Adrenal gland (tissue), 12 donors: ENCODE results near the gene SORBS1. TPM values are rescaled to one million over a fixed set of nuclear protein-coding genes. Genes with fewer than 3 reads are reported as not detected.

ENCODE experiments used
- DNase-seq, 7 donors: peaks; one replicate each; pipeline ENCODE4 v3.0.0-alpha.2; 2019 to 2020
- H3K27ac ChIP-seq, 5 donors: fragments of 200-600 bp; sonication (generic) in 4 of 5; 1 replicate in 3 of 5; 2 replicates in 2 of 5; pipeline versions ENCODE4 v1.5.1 to v1.8.0; 2016 to 2020; ENCODE audit warnings: mild to moderate bottlenecking in 1 of 5
- H3K27me3 ChIP-seq: fragments of 200-600 bp; 2 replicates; pipeline ENCODE4 v1.8.0; 2021
- H3K36me3 ChIP-seq, 2 donors: fragments of 200-600 bp; replicated peaks in 1 of 2; 1 replicate in 1 of 2; 2 replicates in 1 of 2; pipeline versions ENCODE4 v1.5.1 to v1.8.0; 2018 to 2022
- H3K4me1 ChIP-seq, 2 donors: fragments of 200-600 bp; replicated peaks in 1 of 2; 1 replicate in 1 of 2; 2 replicates in 1 of 2; pipeline versions ENCODE4 v1.5.1 to v1.8.0; 2018 to 2021
- H3K4me3 ChIP-seq, 4 donors: fragments of 200-600 bp; sonication (generic) in 3 of 4; one replicate each; pipeline ENCODE4 v1.5.1; 2016 to 2018
- H3K9me3 ChIP-seq, 3 donors: fragments of 200-600 bp; sonication (generic) in 1 of 3; replicated peaks in 1 of 3; 1 replicate in 2 of 3; 2 replicates in 1 of 3; pipeline versions ENCODE4 v1.5.1 to v1.8.0; 2016 to 2021
- CTCF ChIP-seq, 6 experiments: fragments of 450-650 bp in 4 of 6; fragments of 200-600 bp in 2 of 6; sonication (generic) in 1 of 6; IDR thresholded peaks; 1 replicate in 5 of 6; 2 replicates in 1 of 6; pipeline versions ENCODE4 v1.5.1 to v1.8.0; 2016 to 2021; ENCODE audit warnings: antibody characterized with exemption in 6 of 6, mild to moderate bottlenecking in 2 of 6, moderate library complexity in 1 of 6
- POLR2A ChIP-seq, 2 donors: fragments of 450-650 bp; IDR thresholded peaks; one replicate each; pipeline ENCODE4 v1.6.1; 2017; ENCODE audit warnings: antibody characterized with exemption in 2 of 2, mild to moderate bottlenecking in 2 of 2, moderate library complexity in 1 of 2
- WGBS, 4 donors: extraction: QIAGEN DNeasy Blood & Tissue Kit in 2 of 4; methylation state at CpG; one replicate each; pipeline versions ENCODE4 v1.1.5 to v1.1.7; 2013 to 2017; 5-methylcytosine and 5-hydroxymethylcytosine counted together
- intact Hi-C, 2 donors: fragments of 100-400 bp; cut with DNase I; formaldehyde crosslinking; loops; one replicate each; pipeline versions ENCODE4 v1.14.1 to v1.15.0; 2022 to 2023
- polyA plus RNA-seq, 3 donors: library from polyadenylated mRNA; stranded (reverse); fragments of 200-250 nt in 2 of 3; fragments of 350-450 nt in 1 of 3; fragmentation: Illumina TruSeq in 1 of 3; extraction: RNeasy Lipid Tissue Mini Kit (QIAGEN cat#74804) in 1 of 3; gene quantifications; one replicate each; pipeline ENCODE4 v1.2.3, GENCODE V29; 2013 to 2014
- total RNA-seq, 9 donors: library from RNA; depleted of rRNA in 4 of 9; stranded (reverse); fragments of >200 nt in 4 of 9; fragments of 120-200 nt in 1 of 9; fragmentation: NEBNext Ultra II Directional in 1 of 9; extraction: Animal tissue kit (Norgen Biotek cat#: 25700) in 1 of 9; gene quantifications; one replicate each; pipeline versions ENCODE4 v1.1.0 to v1.2.4, GENCODE V29; 2013 to 2023
- donor health status: healthy with polysubstance abuse.
- donor health status: Bipolar disorder and iron deficiency.
- donor health status: DM: yes; HTN: yes; CAD: no.
- donor health status: DM: no; HTN: no; CAD: no.
- donor health status: DM: no; HTN: no; CAD: no.
- donor health status: DM: yes; HTN: yes; CAD: no.

The SORBS1 gene
- total and polyA plus RNA-seq, 12 donors, result 9.5 to 43.4 (median 19.0) TPM

- Histone ChIP-seq H3K4me1 (no peaks in the 10 kb centered on the region), H3K9me3 (no peaks in the 10 kb centered on the region), H3K27ac (no peak overlapping the region), H3K36me3 (no peaks in the 10 kb centered on the region), H3K4me3 (no peak overlapping the region), H3K27me3 (no peaks in the 10 kb centered on the region)
- no peak for TF ChIP-seq CTCF (IDR thresholded peaks at IDR 0.05)
- TF ChIP-seq POLR2A (IDR thresholded peaks at IDR 0.05), result no peak
- no peak for DNase-seq
- WGBS, 4 donors, result 86 to 96% (median 89%) methylated on average over 2 of the region's 2 CpGs
- intact Hi-C loops, result loop anchor here in 1 of 2 donors (10.0 kb wide), 1 partner anchor 64 kb away; no protein-coding TSS in a partner anchor
Measured at GRCh38 chr10:95438781-95439180, 122.4 kb downstream of the SORBS1 start.

GRCh38 chr10:95437669-95438068 lies 123.5 kb downstream of the SORBS1 start:
- Histone ChIP-seq H3K9me3 (no peaks in the 10 kb centered on the region), H3K36me3 (no peaks in the 10 kb centered on the region), H3K4me1 (no peaks in the 10 kb centered on the region), H3K27me3 (no peaks in the 10 kb centered on the region), H3K27ac (no peak overlapping the region), H3K4me3 (no peak overlapping the region)
- TF ChIP-seq POLR2A (IDR thresholded peaks at IDR 0.05), result no peak
- TF ChIP-seq CTCF (IDR thresholded peaks at IDR 0.05), result no peak
- 77 to 95% (median 83%) methylated on average over 4 to 7 of the region's 7 CpGs for WGBS, 4 donors
- no peak for DNase-seq
- intact Hi-C loops, result loop anchor here in 1 of 2 donors (10.0 kb wide), 1 partner anchor 63 kb away; no protein-coding TSS in a partner anchor

GRCh38 chr10:95435548-95436279 lies 125.5 kb downstream of the SORBS1 start:
- no peaks in the 10 kb centered on the region for H3K36me3 ChIP-seq
- intact Hi-C loops, result loop anchor here in 1 of 2 donors (10.0 kb wide), 1 partner anchor 61 kb away; no protein-coding TSS in a partner anchor
- H3K4me1 ChIP-seq, result no peaks in the 10 kb centered on the region
- WGBS, 4 donors, result 90 to 92% (median 91%) methylated on average over 8 to 13 of the region's 13 CpGs
- no peaks in the 10 kb centered on the region for H3K27me3 ChIP-seq
- peak overlapping the region in 1 of 5 donors; percentile 57 for H3K27ac ChIP-seq
- H3K9me3 ChIP-seq, result no peaks in the 10 kb centered on the region
- no peak overlapping the region for H3K4me3 ChIP-seq
- DNase-seq, result no peak
- TF ChIP-seq CTCF (IDR thresholded peaks at IDR 0.05), result no peak
- no peak for TF ChIP-seq POLR2A (IDR thresholded peaks at IDR 0.05)

GRCh38 chr10:95434583-95434982 lies 126.6 kb downstream of the SORBS1 start:
- H3K27ac ChIP-seq, result peak overlapping the region in 2 of 5 donors; percentile 51 to 57
- H3K4me1 ChIP-seq, result no peaks in the 10 kb centered on the region
- H3K36me3 ChIP-seq, result no peaks in the 10 kb centered on the region
- TF ChIP-seq POLR2A (IDR thresholded peaks at IDR 0.05), result no peak
- no peak for TF ChIP-seq CTCF (IDR thresholded peaks at IDR 0.05)
- no peak overlapping the region for H3K4me3 ChIP-seq
- H3K27me3 ChIP-seq, result no peaks in the 10 kb centered on the region
- intact Hi-C loops, result loop anchor here in 1 of 2 donors (10.0 kb wide), 1 partner anchor 60 kb away; no protein-coding TSS in a partner anchor
- no peak for DNase-seq
- WGBS, 4 donors, result 85 to 90% (median 87%) methylated on average over 9 of the region's 9 CpGs
- no peaks in the 10 kb centered on the region for H3K9me3 ChIP-seq
